ENCODE data around the gene UBE2E2.
"Not testable (repeated sequence)": the region's sequence is repeated elsewhere in the genome, so short reads cannot be mapped to it uniquely, and the experiment has no call there.

Gene UBE2E2

DNA sequence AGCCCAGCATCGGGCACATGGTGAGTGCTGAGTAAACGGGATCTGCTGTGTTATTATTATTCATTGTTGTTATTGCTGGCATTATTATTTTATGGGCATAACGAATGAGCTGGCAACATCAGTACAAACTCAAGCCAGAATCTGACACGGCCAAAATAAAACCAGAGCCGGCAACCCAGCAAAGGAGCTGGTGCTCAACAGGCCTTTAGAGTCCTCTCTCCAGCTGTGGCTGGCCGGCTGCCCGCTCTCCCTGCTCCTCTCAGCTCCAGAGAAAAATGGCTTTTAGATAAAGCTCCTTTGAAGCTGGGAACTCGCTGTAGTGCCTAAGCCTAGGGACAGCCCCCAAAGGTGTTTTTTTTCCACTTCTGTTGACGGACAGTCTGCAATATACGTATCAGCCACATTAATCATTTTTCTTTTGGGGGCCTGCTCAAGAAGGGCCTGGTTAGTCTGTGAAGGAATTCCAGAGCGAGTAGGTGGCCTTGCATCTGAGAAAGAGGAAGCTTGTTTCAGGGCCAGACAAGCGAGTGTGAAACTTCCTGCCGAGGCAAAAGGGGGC is 408.7 kb downstream of the UBE2E2 start:
- peaks cover 0 to 5% of the 10 kb centered on the region in 2 experiments for H3K4me1 ChIP-seq (ENCODE audit: control insufficient read depth in 1 of 2, insufficient read depth in 1 of 2, low read depth in 1 of 2, low read length in 1 of 2)
- H3K4me3 ChIP-seq (ENCODE audit: low read depth in 1 of 2, low read length in 1 of 2) = no peak overlapping the region
- H3K27me3 ChIP-seq = peaks cover 4% of the 10 kb centered on the region
- no peaks in the 10 kb centered on the region for H3K9me3 ChIP-seq
- H3K36me3 ChIP-seq = no peaks in the 10 kb centered on the region
- no peak overlapping the region for H3K27ac ChIP-seq
- TF ChIP-seq, protein P1, sequence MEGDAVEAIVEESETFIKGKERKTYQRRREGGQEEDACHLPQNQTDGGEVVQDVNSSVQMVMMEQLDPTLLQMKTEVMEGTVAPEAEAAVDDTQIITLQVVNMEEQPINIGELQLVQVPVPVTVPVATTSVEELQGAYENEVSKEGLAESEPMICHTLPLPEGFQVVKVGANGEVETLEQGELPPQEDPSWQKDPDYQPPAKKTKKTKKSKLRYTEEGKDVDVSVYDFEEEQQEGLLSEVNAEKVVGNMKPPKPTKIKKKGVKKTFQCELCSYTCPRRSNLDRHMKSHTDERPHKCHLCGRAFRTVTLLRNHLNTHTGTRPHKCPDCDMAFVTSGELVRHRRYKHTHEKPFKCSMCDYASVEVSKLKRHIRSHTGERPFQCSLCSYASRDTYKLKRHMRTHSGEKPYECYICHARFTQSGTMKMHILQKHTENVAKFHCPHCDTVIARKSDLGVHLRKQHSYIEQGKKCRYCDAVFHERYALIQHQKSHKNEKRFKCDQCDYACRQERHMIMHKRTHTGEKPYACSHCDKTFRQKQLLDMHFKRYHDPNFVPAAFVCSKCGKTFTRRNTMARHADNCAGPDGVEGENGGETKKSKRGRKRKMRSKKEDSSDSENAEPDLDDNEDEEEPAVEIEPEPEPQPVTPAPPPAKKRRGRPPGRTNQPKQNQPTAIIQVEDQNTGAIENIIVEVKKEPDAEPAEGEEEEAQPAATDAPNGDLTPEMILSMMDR (IDR thresholded peaks at IDR 0.05) = no peak

DNA sequence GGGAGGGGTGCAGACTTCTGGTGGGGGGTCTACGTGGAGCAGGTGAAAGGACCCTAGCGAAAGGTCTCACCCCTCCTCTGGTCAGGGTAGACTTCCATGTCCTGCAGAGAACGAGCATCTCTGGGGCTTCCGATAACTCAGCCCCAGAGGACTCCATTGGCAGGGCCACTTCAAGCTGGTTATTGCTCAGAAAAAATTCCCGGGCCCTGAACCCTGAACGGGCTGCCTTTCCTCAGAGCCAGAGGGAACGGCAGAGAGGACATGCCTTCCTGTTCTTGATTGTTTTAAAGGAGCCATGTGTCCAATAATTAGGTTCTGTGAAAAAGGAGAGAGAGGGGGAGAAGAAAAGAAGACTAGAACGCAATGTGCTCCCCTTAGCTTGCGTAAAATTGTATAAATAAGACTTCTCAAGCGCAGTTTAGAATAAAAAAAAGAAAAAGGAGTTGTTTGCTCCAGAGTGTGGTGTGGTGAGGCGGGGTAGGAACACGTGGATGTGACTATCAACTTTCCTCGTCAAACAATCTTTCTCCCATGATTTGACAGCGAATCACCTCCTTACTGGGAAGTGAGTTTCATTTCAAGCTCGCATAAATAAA is 409.3 kb downstream of the UBE2E2 start:
- Histone ChIP-seq H3K9me3 (no peaks in the 10 kb centered on the region), H3K27me3 (peaks cover 4% of the 10 kb centered on the region), H3K27ac (no peak overlapping the region), H3K4me3 (ENCODE audit: low read depth in 1 of 2, low read length in 1 of 2) (no peak overlapping the region), H3K36me3 (no peaks in the 10 kb centered on the region), H3K4me1 (ENCODE audit: control insufficient read depth in 1 of 2, insufficient read depth in 1 of 2, low read depth in 1 of 2, low read length in 1 of 2) (peaks cover 0 to 5% of the 10 kb centered on the region in 2 experiments)
- TF ChIP-seq, protein P1 (IDR thresholded peaks at IDR 0.05) = no peak

DNA sequence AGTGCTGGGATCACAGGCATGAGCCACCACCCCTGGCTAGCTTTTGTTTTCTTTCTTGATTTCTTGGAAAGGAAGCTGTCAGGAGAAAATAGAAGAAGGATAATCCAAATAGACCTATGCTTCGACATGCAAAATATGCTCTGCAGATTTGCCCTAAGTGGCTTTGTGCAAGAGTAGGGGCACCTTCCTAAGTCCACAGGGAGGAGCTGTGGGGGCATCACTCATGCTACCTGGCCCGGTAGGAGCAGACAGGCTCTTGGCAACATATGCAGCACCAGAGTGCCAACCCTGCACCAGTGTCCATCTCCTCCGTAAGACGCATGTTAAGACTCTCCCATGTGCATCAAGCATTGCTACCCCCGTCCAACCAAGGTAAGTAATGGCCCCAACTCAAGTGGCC is 411.9 kb downstream of the UBE2E2 start:
- no peak overlapping the region for H3K4me3 ChIP-seq (ENCODE audit: low read depth in 1 of 2, low read length in 1 of 2)
- H3K27ac ChIP-seq = no peak overlapping the region
- H3K36me3 ChIP-seq = no peaks in the 10 kb centered on the region
- no peaks in the 10 kb centered on the region for H3K9me3 ChIP-seq
- H3K4me1 ChIP-seq (ENCODE audit: control insufficient read depth in 1 of 2, insufficient read depth in 1 of 2, low read depth in 1 of 2, low read length in 1 of 2) = peaks cover 0 to 5% of the 10 kb centered on the region in 2 experiments
- peaks cover 4% of the 10 kb centered on the region for H3K27me3 ChIP-seq
- TF ChIP-seq, protein P1 (IDR thresholded peaks at IDR 0.05) = no peak

- not testable (repeated sequence) for H3K9me3 ChIP-seq; H3K4me1 ChIP-seq (ENCODE audit: control insufficient read depth in 1 of 2, insufficient read depth in 1 of 2, low read depth in 1 of 2, low read length in 1 of 2); H3K36me3 ChIP-seq; H3K27ac ChIP-seq; H3K4me3 ChIP-seq (ENCODE audit: low read depth in 1 of 2, low read length in 1 of 2); H3K27me3 ChIP-seq
Observed at GRCh38 chr3:23618475-23618874, 415.3 kb downstream of the UBE2E2 start.

GRCh38 chr3:23619705-23620637 is 416.8 kb downstream of the UBE2E2 start:
- TF ChIP-seq, protein P1 (IDR thresholded peaks at IDR 0.05) = no peak
- no peaks in the 10 kb centered on the region for H3K36me3 ChIP-seq
- no peaks in the 10 kb centered on the region for H3K27me3 ChIP-seq
- H3K4me1 ChIP-seq (ENCODE audit: control insufficient read depth in 1 of 2, insufficient read depth in 1 of 2, low read depth in 1 of 2, low read length in 1 of 2) = no peaks in the 10 kb centered on the region
- no peaks in the 10 kb centered on the region for H3K9me3 ChIP-seq
- no peak overlapping the region for H3K27ac ChIP-seq
- H3K4me3 ChIP-seq (ENCODE audit: low read depth in 1 of 2, low read length in 1 of 2) = no peak overlapping the region

DNA sequence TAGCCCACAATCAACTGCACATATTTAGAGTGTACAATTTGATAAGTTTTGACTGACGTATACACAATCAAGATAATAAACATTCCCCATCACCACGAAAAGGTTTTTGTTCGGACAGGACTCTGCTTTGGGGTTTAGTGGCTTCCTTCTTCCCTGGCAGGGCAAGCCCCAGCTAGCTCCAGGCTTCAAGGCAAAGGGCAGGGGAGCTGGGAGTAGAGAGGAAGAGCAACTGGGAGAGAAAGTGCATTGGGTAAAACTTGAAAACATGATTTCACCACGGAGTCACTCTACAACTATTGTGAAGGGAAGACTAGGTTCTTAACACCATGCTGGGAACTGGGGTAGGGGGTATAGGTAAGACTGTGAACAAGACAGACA is 417.5 kb downstream of the UBE2E2 start:
- H3K4me3 ChIP-seq (ENCODE audit: low read depth in 1 of 2, low read length in 1 of 2) = no peak overlapping the region
- H3K27me3 ChIP-seq = no peaks in the 10 kb centered on the region
- H3K36me3 ChIP-seq = no peaks in the 10 kb centered on the region
- TF ChIP-seq, protein P1 (IDR thresholded peaks at IDR 0.05) = no peak
- H3K9me3 ChIP-seq = no peaks in the 10 kb centered on the region
- H3K4me1 ChIP-seq (ENCODE audit: control insufficient read depth in 1 of 2, insufficient read depth in 1 of 2, low read depth in 1 of 2, low read length in 1 of 2) = no peaks in the 10 kb centered on the region
- H3K27ac ChIP-seq = no peak overlapping the region

Measured in neutrophil (primary cell).